MM.1S (cell line): ENCODE results near the gene EFHC2.

Experiments used
- DNase-seq: peaks from one replicate; pipeline ENCODE4 v3.0.0-alpha.2; 2015
- H2AFZ ChIP-seq: fragments of 300-600 bp; sonication (generic); 2 replicates; pipeline ENCODE4 v1.6.0; 2016; ENCODE audit warnings: antibody characterized with exemption, low read length
- H3F3A ChIP-seq: fragments of 300-600 bp; sonication (generic); 2 replicates; pipeline ENCODE4 v1.6.1; 2016; ENCODE audit warnings: mild to moderate bottlenecking, antibody characterized with exemption, low read length, moderate library complexity, mixed read lengths; ENCODE audit not compliant: insufficient read depth
- H3K27ac ChIP-seq: fragments of 300-600 bp; sonication (generic); 2 replicates; pipeline ENCODE4 v1.5.1; 2016; ENCODE audit warnings: mild to moderate bottlenecking, low read length
- H3K27me3 ChIP-seq: fragments of 300-600 bp; sonication (generic); replicated peaks from 2 replicates; pipeline ENCODE4 v1.6.0; 2016; ENCODE audit warnings: low read length; ENCODE audit not compliant: insufficient read depth
- H3K36me3 ChIP-seq: fragments of 300-600 bp; sonication (generic); replicated peaks from 2 replicates; pipeline ENCODE4 v1.6.1; 2016; ENCODE audit warnings: mild to moderate bottlenecking, low read length, mixed read lengths; ENCODE audit not compliant: insufficient read depth
- H3K4me1 ChIP-seq: fragments of 300-600 bp; sonication (generic); 2 replicates; pipeline ENCODE4 v1.6.1; 2016; ENCODE audit warnings: low read length, mixed read lengths
- H3K4me2 ChIP-seq: fragments of 300-600 bp; sonication (generic); 2 replicates; pipeline ENCODE4 v1.6.0; 2016; ENCODE audit warnings: low read depth, low read length
- H3K4me3 ChIP-seq: fragments of 300-600 bp; sonication (generic); 2 replicates; pipeline ENCODE4 v1.5.1; 2016; ENCODE audit warnings: low read length, mixed read lengths
- H3K79me2 ChIP-seq: fragments of 300-600 bp; sonication (generic); 2 replicates; pipeline ENCODE4 v1.6.1; 2016; ENCODE audit warnings: mixed run types, low read length, mixed read lengths
- H3K9ac ChIP-seq: fragments of 300-600 bp; sonication (generic); 2 replicates; pipeline ENCODE4 v1.6.1; 2016; ENCODE audit warnings: low read length, mixed read lengths
- H3K9me2 ChIP-seq: fragments of 300-600 bp; sonication (generic); replicated peaks from 2 replicates; pipeline ENCODE4 v1.6.1; 2016; ENCODE audit warnings: mild to moderate bottlenecking, low read length, mixed read lengths; ENCODE audit not compliant: insufficient read depth
- H3K9me3 ChIP-seq: fragments of 300-600 bp; sonication (generic); replicated peaks from 2 replicates; pipeline ENCODE4 v1.6.1; 2016; ENCODE audit warnings: mild to moderate bottlenecking, low read length, mixed read lengths; ENCODE audit not compliant: insufficient read depth
- H4K20me1 ChIP-seq: fragments of 300-600 bp; sonication (generic); 2 replicates; pipeline ENCODE4 v1.6.1; 2016; ENCODE audit warnings: mild to moderate bottlenecking, low read length, moderate library complexity, mixed read lengths; ENCODE audit not compliant: insufficient read depth
- EZH2 ChIP-seq: fragments of 300-600 bp; sonication (generic); optimal IDR thresholded peaks from 2 replicates; pipeline ENCODE3; 2017; ENCODE audit warnings: low read depth, mild to moderate bottlenecking, antibody characterized with exemption, low read length, mixed read lengths
- EZH2phosphoT487 ChIP-seq: fragments of 300-600 bp; sonication (generic); IDR thresholded peaks from 2 replicates; pipeline ENCODE4 v1.6.1; 2018; ENCODE audit warnings: antibody characterized with exemption, low read length
- TF ChIP-seq, protein P1 (sequence below): fragments of 300-600 bp; sonication (generic); IDR thresholded peaks from 2 replicates; pipeline ENCODE4 v1.5.1; 2016; ENCODE audit warnings: antibody characterized with exemption, low read length, mixed read lengths

EFHC2 gene

DNA sequence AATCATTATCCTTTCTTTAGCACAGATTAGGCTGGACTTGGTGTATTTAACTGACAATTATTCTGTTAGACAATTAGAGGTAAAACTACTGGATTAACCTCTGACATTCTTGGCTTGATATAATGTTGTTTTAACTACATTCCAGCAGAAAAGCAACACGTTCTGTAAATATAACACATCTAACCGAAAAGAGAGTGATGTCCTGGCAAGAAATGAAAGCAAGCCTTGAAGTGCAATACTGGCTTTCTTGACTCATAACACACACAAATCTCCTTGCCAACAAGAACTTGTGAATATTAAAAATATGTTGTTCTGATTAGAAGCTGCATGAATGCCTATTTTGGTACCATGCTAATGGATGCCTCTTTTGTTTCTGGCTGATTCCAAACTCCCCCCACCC is 76.4 kb downstream of the EFHC2 start:
- Histone ChIP-seq H3F3A (no peaks in the 10 kb centered on the region), H3K27me3 (no peaks in the 10 kb centered on the region), H3K4me1 (0 out of 2 replicates have a peak, but pooled peaks cover 3% of the 10 kb centered on the region), H3K79me2 (no peaks in the 10 kb centered on the region), H3K9me3 (no peaks in the 10 kb centered on the region), H3K4me3 (no peak overlapping the region), H4K20me1 (no peaks in the 10 kb centered on the region), H3K9ac (no peak overlapping the region), H3K9me2 (no peaks in the 10 kb centered on the region), H3K36me3 (no peaks in the 10 kb centered on the region), H3K4me2 (no peak overlapping the region), H3K27ac (no peak overlapping the region), H2AFZ (no peak overlapping the region)
- no peak for DNase-seq
- no peak for TF ChIP-seq EZH2phosphoT487
- TF ChIP-seq, protein P1, sequence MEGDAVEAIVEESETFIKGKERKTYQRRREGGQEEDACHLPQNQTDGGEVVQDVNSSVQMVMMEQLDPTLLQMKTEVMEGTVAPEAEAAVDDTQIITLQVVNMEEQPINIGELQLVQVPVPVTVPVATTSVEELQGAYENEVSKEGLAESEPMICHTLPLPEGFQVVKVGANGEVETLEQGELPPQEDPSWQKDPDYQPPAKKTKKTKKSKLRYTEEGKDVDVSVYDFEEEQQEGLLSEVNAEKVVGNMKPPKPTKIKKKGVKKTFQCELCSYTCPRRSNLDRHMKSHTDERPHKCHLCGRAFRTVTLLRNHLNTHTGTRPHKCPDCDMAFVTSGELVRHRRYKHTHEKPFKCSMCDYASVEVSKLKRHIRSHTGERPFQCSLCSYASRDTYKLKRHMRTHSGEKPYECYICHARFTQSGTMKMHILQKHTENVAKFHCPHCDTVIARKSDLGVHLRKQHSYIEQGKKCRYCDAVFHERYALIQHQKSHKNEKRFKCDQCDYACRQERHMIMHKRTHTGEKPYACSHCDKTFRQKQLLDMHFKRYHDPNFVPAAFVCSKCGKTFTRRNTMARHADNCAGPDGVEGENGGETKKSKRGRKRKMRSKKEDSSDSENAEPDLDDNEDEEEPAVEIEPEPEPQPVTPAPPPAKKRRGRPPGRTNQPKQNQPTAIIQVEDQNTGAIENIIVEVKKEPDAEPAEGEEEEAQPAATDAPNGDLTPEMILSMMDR = no peak
- no peak for TF ChIP-seq EZH2

DNA sequence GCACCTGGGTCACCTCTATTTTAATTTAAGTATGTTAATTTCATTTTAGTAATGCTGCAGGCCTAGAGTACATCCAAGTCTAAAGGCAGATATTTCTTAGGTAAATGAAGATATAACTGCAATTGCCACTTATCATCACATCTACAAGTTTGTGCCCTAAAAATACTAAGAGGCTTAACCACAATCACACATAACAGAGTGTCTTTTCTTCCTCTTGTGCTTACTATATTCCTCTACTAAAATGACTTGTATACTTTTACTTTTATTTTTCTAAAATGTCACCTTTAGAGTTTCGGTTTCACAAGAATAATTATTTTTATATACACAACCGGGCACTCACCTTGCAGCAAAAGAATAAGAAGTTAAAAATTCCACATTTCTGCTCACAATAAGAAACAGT is 77.9 kb downstream of the EFHC2 start:
- Histone ChIP-seq H3K4me3 (no peak overlapping the region), H3K9ac (no peak overlapping the region), H3K79me2 (no peaks in the 10 kb centered on the region), H3K9me3 (no peaks in the 10 kb centered on the region), H3F3A (no peaks in the 10 kb centered on the region), H3K4me1 (0 out of 2 replicates have a peak, but pooled peaks cover 3% of the 10 kb centered on the region), H2AFZ (no peak overlapping the region), H3K27me3 (no peaks in the 10 kb centered on the region), H4K20me1 (no peaks in the 10 kb centered on the region), H3K9me2 (no peaks in the 10 kb centered on the region), H3K36me3 (no peaks in the 10 kb centered on the region), H3K4me2 (no peak overlapping the region; the same call in 1 of the 2 replicates), H3K27ac (no peak overlapping the region)
- DNase-seq = peak; percentile 29
- TF ChIP-seq EZH2phosphoT487 (no peak), EZH2 (no peak)
- TF ChIP-seq, protein P1 = no peak

DNA sequence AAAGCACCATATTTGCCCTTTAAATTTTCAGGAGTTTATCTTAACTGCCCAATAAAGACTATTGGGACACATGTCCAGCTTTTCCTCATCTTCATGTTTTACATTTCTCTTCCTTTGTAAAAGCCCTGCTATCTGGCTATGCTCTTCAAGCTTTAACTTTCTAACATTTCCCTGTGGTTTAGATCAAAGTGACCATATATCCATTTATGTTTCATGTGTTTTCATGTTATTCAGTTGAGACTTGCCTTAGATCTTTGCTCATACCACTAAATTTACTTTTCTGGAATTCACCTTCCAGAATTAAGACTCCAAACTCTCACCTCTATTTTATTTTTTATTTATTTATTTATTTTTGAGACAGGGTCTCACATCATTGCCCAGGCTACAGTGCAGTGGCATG is 78.5 kb downstream of the EFHC2 start:
- Histone ChIP-seq H3K9me2 (no peaks in the 10 kb centered on the region), H3K27me3 (no peaks in the 10 kb centered on the region), H3K4me3 (no peak overlapping the region), H2AFZ (no peak overlapping the region), H3K27ac (no peak overlapping the region), H3K9me3 (no peaks in the 10 kb centered on the region), H3K9ac (no peak overlapping the region), H3K36me3 (no peaks in the 10 kb centered on the region), H3K4me1 (0 out of 2 replicates have a peak, but pooled peaks cover 3% of the 10 kb centered on the region), H4K20me1 (no peaks in the 10 kb centered on the region), H3K4me2 (no peak overlapping the region), H3K79me2 (no peaks in the 10 kb centered on the region), H3F3A (no peaks in the 10 kb centered on the region)
- TF ChIP-seq, protein P1 = no peak
- TF ChIP-seq EZH2 = no peak
- TF ChIP-seq EZH2phosphoT487 = no peak
- no peak for DNase-seq
